Measurements from ENCODE around the gene HYI.

GRCh38 chr1:43481491-43481890 is 27.8 kb upstream of the HYI start:
- TF ChIP-seq, protein P1, sequence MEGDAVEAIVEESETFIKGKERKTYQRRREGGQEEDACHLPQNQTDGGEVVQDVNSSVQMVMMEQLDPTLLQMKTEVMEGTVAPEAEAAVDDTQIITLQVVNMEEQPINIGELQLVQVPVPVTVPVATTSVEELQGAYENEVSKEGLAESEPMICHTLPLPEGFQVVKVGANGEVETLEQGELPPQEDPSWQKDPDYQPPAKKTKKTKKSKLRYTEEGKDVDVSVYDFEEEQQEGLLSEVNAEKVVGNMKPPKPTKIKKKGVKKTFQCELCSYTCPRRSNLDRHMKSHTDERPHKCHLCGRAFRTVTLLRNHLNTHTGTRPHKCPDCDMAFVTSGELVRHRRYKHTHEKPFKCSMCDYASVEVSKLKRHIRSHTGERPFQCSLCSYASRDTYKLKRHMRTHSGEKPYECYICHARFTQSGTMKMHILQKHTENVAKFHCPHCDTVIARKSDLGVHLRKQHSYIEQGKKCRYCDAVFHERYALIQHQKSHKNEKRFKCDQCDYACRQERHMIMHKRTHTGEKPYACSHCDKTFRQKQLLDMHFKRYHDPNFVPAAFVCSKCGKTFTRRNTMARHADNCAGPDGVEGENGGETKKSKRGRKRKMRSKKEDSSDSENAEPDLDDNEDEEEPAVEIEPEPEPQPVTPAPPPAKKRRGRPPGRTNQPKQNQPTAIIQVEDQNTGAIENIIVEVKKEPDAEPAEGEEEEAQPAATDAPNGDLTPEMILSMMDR (IDR thresholded peaks at IDR 0.05) = no peak
- no peak for TF ChIP-seq POLR2AphosphoS5 (IDR thresholded peaks at IDR 0.05)

Measured in prostate gland (tissue), 2 donors.